SK-N-SH (cell line): Measurements from ENCODE around the gene FAM20A.

Source experiments
- EP300 ChIP-seq, 2 experiments: IDR thresholded peaks; 2 replicates each; pipeline versions ENCODE4 v1.4.0 to v1.6.1; 2012; ENCODE audit warnings: borderline replicate concordance in 1 of 2, low read depth in 1 of 2, low read length in 1 of 2
- EZH2phosphoT487 ChIP-seq: fragments of 200-600 bp; sonication (generic); IDR thresholded peaks from 2 replicates; pipeline ENCODE4 v1.6.1; 2017; ENCODE audit warnings: low read depth, mixed run types, mild to moderate bottlenecking, antibody characterized with exemption, moderate library complexity, borderline replicate concordance
- GABPA ChIP-seq: IDR thresholded peaks from 2 replicates; pipeline ENCODE4 v1.4.0; 2012; ENCODE audit warnings: low read depth, mild to moderate bottlenecking
- POLR2AphosphoS5 ChIP-seq: IDR thresholded peaks from 2 replicates; pipeline ENCODE4 v1.6.1; 2012; ENCODE audit warnings: low read depth, low read length
- TAF1 ChIP-seq: IDR thresholded peaks from 2 replicates; pipeline ENCODE4 v1.6.1; 2012; ENCODE audit warnings: low read depth, mild to moderate bottlenecking, low read length, moderate library complexity, borderline replicate concordance
- YY1 ChIP-seq: IDR thresholded peaks from 2 replicates; pipeline ENCODE4 v1.4.0; 2012; ENCODE audit warnings: low read depth, mild to moderate bottlenecking
- TF ChIP-seq, protein P1 (sequence below): fragments of 200-600 bp; sonication (generic); IDR thresholded peaks from 2 replicates; pipeline ENCODE4 v1.6.1; 2017; ENCODE audit warnings: antibody characterized with exemption, mild to moderate bottlenecking, moderate library complexity
- TF ChIP-seq, protein P2 (sequence below): IDR thresholded peaks from 2 replicates; pipeline ENCODE4 v1.6.1; 2012; ENCODE audit warnings: mild to moderate bottlenecking, low read depth, low read length, moderate library complexity

DNA sequence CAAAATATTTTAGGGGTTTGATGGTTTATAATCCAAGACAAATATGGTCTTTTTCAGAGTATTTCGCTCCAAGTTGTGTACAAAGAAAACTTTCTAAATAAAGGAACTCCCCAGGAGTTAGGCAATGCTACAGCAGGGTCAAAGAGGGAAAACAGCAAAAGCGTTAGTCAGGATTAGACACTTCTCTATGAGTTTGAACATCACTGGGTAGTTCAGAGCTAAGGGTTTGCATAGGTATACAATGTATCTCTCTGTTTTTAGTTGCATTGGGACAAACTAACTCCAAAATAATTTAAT, 34.8 kb downstream of the FAM20A start:
- TF ChIP-seq EZH2phosphoT487 (no peak), YY1 (no peak), EP300 (IDR thresholded peaks at IDR 0.05; ENCODE audit: borderline replicate concordance in 1 of 2, low read depth in 1 of 2, low read length in 1 of 2) (no peak), TAF1 (no peak), GABPA (no peak), POLR2AphosphoS5 (no peak)
- TF ChIP-seq, protein P1, sequence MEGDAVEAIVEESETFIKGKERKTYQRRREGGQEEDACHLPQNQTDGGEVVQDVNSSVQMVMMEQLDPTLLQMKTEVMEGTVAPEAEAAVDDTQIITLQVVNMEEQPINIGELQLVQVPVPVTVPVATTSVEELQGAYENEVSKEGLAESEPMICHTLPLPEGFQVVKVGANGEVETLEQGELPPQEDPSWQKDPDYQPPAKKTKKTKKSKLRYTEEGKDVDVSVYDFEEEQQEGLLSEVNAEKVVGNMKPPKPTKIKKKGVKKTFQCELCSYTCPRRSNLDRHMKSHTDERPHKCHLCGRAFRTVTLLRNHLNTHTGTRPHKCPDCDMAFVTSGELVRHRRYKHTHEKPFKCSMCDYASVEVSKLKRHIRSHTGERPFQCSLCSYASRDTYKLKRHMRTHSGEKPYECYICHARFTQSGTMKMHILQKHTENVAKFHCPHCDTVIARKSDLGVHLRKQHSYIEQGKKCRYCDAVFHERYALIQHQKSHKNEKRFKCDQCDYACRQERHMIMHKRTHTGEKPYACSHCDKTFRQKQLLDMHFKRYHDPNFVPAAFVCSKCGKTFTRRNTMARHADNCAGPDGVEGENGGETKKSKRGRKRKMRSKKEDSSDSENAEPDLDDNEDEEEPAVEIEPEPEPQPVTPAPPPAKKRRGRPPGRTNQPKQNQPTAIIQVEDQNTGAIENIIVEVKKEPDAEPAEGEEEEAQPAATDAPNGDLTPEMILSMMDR = no peak
- TF ChIP-seq, protein P2, sequence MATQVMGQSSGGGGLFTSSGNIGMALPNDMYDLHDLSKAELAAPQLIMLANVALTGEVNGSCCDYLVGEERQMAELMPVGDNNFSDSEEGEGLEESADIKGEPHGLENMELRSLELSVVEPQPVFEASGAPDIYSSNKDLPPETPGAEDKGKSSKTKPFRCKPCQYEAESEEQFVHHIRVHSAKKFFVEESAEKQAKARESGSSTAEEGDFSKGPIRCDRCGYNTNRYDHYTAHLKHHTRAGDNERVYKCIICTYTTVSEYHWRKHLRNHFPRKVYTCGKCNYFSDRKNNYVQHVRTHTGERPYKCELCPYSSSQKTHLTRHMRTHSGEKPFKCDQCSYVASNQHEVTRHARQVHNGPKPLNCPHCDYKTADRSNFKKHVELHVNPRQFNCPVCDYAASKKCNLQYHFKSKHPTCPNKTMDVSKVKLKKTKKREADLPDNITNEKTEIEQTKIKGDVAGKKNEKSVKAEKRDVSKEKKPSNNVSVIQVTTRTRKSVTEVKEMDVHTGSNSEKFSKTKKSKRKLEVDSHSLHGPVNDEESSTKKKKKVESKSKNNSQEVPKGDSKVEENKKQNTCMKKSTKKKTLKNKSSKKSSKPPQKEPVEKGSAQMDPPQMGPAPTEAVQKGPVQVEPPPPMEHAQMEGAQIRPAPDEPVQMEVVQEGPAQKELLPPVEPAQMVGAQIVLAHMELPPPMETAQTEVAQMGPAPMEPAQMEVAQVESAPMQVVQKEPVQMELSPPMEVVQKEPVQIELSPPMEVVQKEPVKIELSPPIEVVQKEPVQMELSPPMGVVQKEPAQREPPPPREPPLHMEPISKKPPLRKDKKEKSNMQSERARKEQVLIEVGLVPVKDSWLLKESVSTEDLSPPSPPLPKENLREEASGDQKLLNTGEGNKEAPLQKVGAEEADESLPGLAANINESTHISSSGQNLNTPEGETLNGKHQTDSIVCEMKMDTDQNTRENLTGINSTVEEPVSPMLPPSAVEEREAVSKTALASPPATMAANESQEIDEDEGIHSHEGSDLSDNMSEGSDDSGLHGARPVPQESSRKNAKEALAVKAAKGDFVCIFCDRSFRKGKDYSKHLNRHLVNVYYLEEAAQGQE = no peak
